SKM-1 (cell line): Measurements from ENCODE around the gene ESR1.
"Not testable (repeated sequence)": the region's sequence is repeated elsewhere in the genome, so short reads cannot be mapped to it uniquely, and the experiment has no call there.

ENCODE experiments used
- DNase-seq: peaks from one replicate; lab custom pipeline; 2025; ENCODE audit not compliant: unreplicated experiment; lab: John Stamatoyannopoulos, UW

Gene ESR1

GRCh38 chr6:151885234-151885633 lies 77.8 kb downstream of the ESR1 start:
- DNase-seq = peak; percentile 39

- no peak for DNase-seq
Observed at GRCh38 chr6:151891524-151891923, 84.0 kb downstream of the ESR1 start.

GRCh38 chr6:151894426-151894825 lies 86.9 kb downstream of the ESR1 start:
- DNase-seq = not testable (repeated sequence)

GRCh38 chr6:151899221-151899620 lies 91.7 kb downstream of the ESR1 start:
- not testable (repeated sequence) for DNase-seq

GRCh38 chr6:151899796-151900195 lies 92.3 kb downstream of the ESR1 start:
- DNase-seq = not testable (repeated sequence)

- DNase-seq = no peak
Observed at GRCh38 chr6:151900256-151900655, 92.8 kb downstream of the ESR1 start.

DNA sequence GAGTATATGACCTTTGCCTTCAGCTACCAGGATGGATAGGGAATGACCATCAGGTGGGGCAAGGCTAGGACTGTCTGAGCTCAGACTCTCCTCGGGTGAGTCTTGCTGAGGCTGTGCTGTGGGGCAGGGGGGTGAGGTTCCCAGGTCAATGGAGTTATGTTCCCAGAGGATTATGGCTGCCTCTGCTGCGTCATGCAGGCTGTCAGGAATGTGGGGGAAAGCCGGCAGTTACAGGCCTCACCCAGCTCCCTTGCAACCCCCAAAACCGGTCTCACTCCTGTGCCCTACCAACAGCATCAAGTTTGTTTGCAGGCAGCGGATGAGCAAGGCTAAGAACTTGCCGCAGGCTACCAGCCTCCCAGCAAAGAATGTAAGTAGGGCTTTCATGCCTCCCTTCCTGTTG lies 93.5 kb downstream of the ESR1 start:
- DNase-seq = no peak

- no peak for DNase-seq
Observed at GRCh38 chr6:151904631-151905030, 97.1 kb downstream of the ESR1 start.

GRCh38 chr6:151905072-151905471 lies 97.6 kb downstream of the ESR1 start:
- DNase-seq = no peak

DNA sequence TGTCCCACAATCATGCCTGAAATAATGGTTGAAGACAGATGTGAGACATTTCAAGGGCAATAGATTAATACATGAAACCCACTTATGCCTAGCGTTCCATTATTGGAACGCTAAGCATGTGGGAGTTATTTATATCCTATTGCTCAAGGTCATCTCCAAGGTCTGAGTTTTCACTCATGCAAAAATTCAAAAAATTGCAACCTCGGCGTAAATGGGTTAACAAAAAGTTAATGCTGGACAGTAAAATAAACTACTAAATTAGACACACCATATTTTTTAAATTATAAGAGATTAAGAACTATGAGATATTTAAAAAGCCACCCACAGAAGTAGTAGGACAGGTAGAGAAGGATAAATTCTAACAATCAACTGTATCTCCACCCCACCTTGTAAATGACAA lies 98.4 kb downstream of the ESR1 start:
- no peak for DNase-seq

GRCh38 chr6:151911401-151911800 lies 103.9 kb downstream of the ESR1 start:
- no peak for DNase-seq

GRCh38 chr6:151914484-151914883 lies 107.0 kb downstream of the ESR1 start:
- DNase-seq = no peak

- no peak for DNase-seq
Observed at GRCh38 chr6:151916075-151916474, 108.6 kb downstream of the ESR1 start.

GRCh38 chr6:151916680-151917164 lies 109.2 kb downstream of the ESR1 start:
- DNase-seq = no peak

DNA sequence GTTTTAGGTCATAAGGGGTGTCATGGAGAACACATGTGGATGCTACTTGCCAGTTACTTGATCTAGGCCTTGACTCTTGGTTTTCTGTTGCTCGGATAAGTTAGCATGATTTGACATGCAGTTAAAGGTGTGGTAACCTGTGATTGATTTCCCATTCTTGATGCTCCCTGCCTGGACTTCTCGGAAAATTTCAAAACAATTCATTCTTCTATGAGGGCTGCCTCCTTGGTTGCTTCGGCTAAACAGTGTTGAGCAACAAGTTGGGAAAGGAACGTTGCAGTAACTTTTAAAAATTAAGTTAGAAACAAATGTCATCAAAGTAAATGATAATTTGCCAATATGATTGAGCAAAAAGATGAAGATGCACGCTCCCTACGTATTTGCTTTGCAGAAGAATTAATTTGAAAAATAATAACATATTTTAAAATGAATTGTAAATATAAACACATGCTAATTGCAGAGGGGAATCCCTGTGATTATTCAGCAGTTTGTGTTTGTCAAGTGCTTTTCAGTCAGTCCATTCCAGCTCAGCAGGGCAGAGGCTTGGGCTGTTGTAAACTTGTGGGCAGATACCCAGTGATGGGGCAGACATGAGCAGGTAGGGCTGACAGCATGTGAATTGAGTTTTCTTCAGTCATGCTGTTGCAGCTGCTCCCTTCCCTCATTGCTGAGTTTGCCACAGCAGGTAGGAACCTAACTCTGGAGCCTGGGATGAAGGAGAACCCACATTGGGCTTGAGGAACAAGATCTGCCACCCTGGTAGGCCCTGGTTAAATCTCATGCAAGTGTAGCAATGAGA lies 110.2 kb downstream of the ESR1 start:
- DNase-seq = no peak

- no peak for DNase-seq
Observed at GRCh38 chr6:151940307-151940706, 132.8 kb downstream of the ESR1 start.

GRCh38 chr6:151948002-151948743 lies 140.7 kb downstream of the ESR1 start:
- peak; percentile 87 for DNase-seq

DNA sequence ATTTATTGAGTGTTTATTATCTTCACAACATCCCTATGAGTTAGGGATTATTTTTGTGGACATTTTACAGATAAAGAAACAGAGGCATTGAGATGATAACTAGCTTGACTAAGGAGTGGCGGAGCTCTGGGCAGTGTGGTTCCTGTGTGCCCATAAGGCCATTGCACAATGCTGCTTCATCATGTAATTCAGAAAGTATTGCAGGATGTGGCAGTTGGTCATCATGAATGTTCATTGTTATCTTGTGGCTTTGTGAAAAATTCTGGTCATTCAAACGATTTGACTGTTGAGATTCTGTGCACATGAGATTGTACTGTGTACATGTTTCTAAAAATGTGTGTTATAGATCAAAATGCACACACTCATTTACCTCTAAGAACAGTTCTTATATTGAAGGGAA lies 150.8 kb downstream of the ESR1 start:
- no peak for DNase-seq

GRCh38 chr6:151959086-151959485 lies 151.6 kb downstream of the ESR1 start:
- DNase-seq = no peak

GRCh38 chr6:151961809-151962208 lies 154.3 kb downstream of the ESR1 start:
- DNase-seq = no peak

DNA sequence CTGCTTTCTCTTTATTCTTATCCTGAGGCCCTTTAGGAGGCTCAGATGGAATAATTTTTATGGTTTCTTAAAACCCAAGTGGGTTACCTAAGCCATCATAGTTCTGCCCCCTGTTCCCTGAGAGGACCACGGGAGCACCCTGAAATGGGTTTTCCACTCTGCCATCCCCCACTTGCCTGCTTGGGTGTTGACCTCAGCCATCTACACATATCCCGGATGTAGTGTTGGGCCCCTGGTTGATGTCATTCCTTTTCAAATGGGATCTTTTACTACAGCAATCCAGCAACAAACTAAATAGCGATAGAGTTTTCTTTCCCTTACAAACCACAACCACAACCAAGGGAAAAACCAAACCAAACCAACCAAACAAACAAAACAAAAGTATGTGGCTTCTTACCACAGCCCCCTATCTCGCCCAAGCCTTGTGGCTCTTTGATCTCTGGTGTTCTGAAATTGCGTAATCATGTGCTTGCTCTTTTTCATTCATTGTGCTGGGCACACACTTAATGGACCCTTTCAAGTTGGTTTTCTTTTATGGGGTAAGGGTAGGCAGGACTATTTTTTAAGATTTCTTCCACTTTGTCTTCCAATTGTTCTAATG lies 154.9 kb downstream of the ESR1 start:
- DNase-seq = no peak

DNA sequence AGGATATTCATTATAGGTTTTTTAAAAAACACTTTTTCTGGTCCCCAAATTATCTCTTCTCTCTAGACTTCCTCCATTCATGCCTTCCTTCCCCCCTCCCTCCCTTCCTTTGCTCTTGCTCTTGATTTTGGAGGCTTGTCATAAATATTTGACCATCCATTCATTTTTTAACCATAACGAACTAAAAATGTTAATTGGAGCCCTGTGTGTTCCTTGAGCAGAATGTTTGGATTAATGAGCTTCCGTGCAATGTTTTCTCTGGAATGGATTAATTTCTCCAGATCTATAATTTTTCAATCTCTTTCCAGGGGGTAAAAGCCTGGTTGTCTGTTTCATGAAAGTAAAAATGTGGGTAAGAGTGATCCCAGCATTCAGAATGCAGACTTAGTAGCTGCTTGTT lies 155.5 kb downstream of the ESR1 start:
- no peak for DNase-seq
